ENCODE results near the gene HLTF.

GRCh38 chr3:149021830-149022229, 64.5 kb downstream of the HLTF start:
- TF ChIP-seq POLR2A (IDR thresholded peaks at IDR 0.05; ENCODE audit: low read length) (no peak), GATA1 (IDR thresholded peaks at IDR 0.05; ENCODE audit: low read depth, low read length) (no peak)

All from erythroblast (primary cell).